ENCODE measurements around the gene SLC2A4RG. TPM values are rescaled to one million over a fixed set of nuclear protein-coding genes. Genes with fewer than 3 reads are reported as not detected.

Gene SLC2A4RG
- total RNA-seq, 2 experiments from 2014 or later = 38.5 to 39.8 TPM

GRCh38 chr20:63790572-63791168 lies 51.1 kb downstream of the SLC2A4RG start:
- CTCF ChIA-PET = interaction anchor here (0.9 kb wide), 1 partner anchor 74 kb away, joined by 4 read pairs; the partner anchor contains the start of gene TPD52L2
- H3K4me3 Mint-ChIP-seq = no peak overlapping the region
- no peaks in the 10 kb centered on the region for H3K4me1 Mint-ChIP-seq (ENCODE audit: low read depth)
- no peak for TF ChIP-seq CTCF (IDR thresholded peaks at IDR 0.05)
- no peaks in the 10 kb centered on the region for H3K36me3 Mint-ChIP-seq (ENCODE audit: low read depth)
- intact Hi-C loops (cut with micrococcal nuclease) = no loop called here
- POLR2A ChIA-PET = no interaction called here
- H3K9me3 Mint-ChIP-seq = no peaks in the 10 kb centered on the region
- DNase-seq (no peak), ATAC-seq (no peak)
- peaks cover 13% of the 10 kb centered on the region for H3K27me3 Mint-ChIP-seq
- no peak overlapping the region for H3K27ac Mint-ChIP-seq

GRCh38 chr20:63791497-63792156 lies 52.1 kb downstream of the SLC2A4RG start:
- Mint-ChIP-seq H3K27ac (no peak overlapping the region), H3K27me3 (peaks cover 13% of the 10 kb centered on the region), H3K4me3 (no peak overlapping the region), H3K36me3 (ENCODE audit: low read depth) (no peaks in the 10 kb centered on the region), H3K9me3 (no peaks in the 10 kb centered on the region), H3K4me1 (ENCODE audit: low read depth) (peaks cover 3% of the 10 kb centered on the region)
- intact Hi-C loops (cut with micrococcal nuclease) = no loop called here
- ATAC-seq (no peak), DNase-seq (no peak)
- CTCF ChIA-PET = no interaction called here
- POLR2A ChIA-PET = no interaction called here
- TF ChIP-seq CTCF (IDR thresholded peaks at IDR 0.05) = no peak

GRCh38 chr20:63792866-63793265 lies 53.3 kb downstream of the SLC2A4RG start:
- no peaks in the 10 kb centered on the region for H3K36me3 Mint-ChIP-seq (ENCODE audit: low read depth)
- H3K27ac Mint-ChIP-seq = no peak overlapping the region
- DNase-seq (no peak), ATAC-seq (no peak)
- no peak for TF ChIP-seq CTCF (IDR thresholded peaks at IDR 0.05)
- H3K4me3 Mint-ChIP-seq = no peak overlapping the region
- H3K9me3 Mint-ChIP-seq = no peaks in the 10 kb centered on the region
- intact Hi-C loops (cut with micrococcal nuclease) = no loop called here
- ChIA-PET POLR2A (no interaction called here), CTCF (interaction anchor here (1.1 kb wide), 1 partner anchor 255 kb away, joined by 3 read pairs; no protein-coding TSS in a partner anchor)
- H3K27me3 Mint-ChIP-seq = peaks cover 13% of the 10 kb centered on the region
- H3K4me1 Mint-ChIP-seq (ENCODE audit: low read depth) = peaks cover 3% of the 10 kb centered on the region

Other genes with a start within 250 kb of the SLC2A4RG start
- gene EEF1A2, start 240.7 kb upstream of the SLC2A4RG start, total RNA-seq = 1 to 10 TPM; 1.4 to 2.2 TPM
- 100 to 1,000 TPM; 193 to 226 TPM for gene PPDPF, start 219.0 kb upstream of the SLC2A4RG start, total RNA-seq
- gene PTK6, start 202.4 kb upstream of the SLC2A4RG start, total RNA-seq = under 1 TPM in 1 of 2 experiments, not detected in 1; 0.18 TPM
- not detected for gene SRMS, start 192.0 kb upstream of the SLC2A4RG start, total RNA-seq
- gene FNDC11, start 185.6 kb upstream of the SLC2A4RG start, total RNA-seq = under 1 TPM; 0.23 to 0.27 TPM
- 10 to 100 TPM; 14.3 to 17.6 TPM for gene HELZ2, start 165.5 kb upstream of the SLC2A4RG start, total RNA-seq
- gene GMEB2, start 112.7 kb upstream of the SLC2A4RG start, total RNA-seq = 10 to 100 TPM; 16.2 to 16.3 TPM
- 10 to 100 TPM; 17.8 to 18.4 TPM for gene STMN3, start 86.4 kb upstream of the SLC2A4RG start, total RNA-seq
- 10 to 100 TPM; 37.4 to 39.1 TPM for gene RTEL1, start 81.5 kb upstream of the SLC2A4RG start, total RNA-seq
- gene TNFRSF6B, start 43.1 kb upstream of the SLC2A4RG start, total RNA-seq = not detected
- 10 to 100 TPM; 41.7 to 44.2 TPM for gene ARFRP1, start 31.8 kb upstream of the SLC2A4RG start, total RNA-seq
- 10 to 100 TPM; 22.4 to 22.5 TPM for gene ZGPAT, start 31.7 kb upstream of the SLC2A4RG start, total RNA-seq
- gene LIME1, start 3.1 kb upstream of the SLC2A4RG start, total RNA-seq = 10 to 100 TPM; 15.5 to 16.8 TPM
- gene ZBTB46, start 91.5 kb downstream of the SLC2A4RG start, total RNA-seq = under 1 TPM; 0.31 to 0.38 TPM
- gene ABHD16B, start 121.7 kb downstream of the SLC2A4RG start, total RNA-seq = not detected
- 10 to 100 TPM; 43.1 to 44.6 TPM for gene TPD52L2, start 125.5 kb downstream of the SLC2A4RG start, total RNA-seq
- 10 to 100 TPM; 32.2 to 32.5 TPM for gene DNAJC5, start 155.3 kb downstream of the SLC2A4RG start, total RNA-seq
- 10 to 100 TPM; 31.5 to 32.6 TPM for gene UCKL1, start 216.6 kb downstream of the SLC2A4RG start, total RNA-seq
- gene ZNF512B, start 230.2 kb downstream of the SLC2A4RG start, total RNA-seq = 1 to 10 TPM; 7.5 to 8.6 TPM
- gene SAMD10, start 239.9 kb downstream of the SLC2A4RG start, total RNA-seq = 10 to 100 TPM; 17.4 to 17.5 TPM
- gene PRPF6, start 241.4 kb downstream of the SLC2A4RG start, total RNA-seq = 10 to 100 TPM; 53.0 to 55.5 TPM

Data from activated CD8-positive, alpha-beta T cell treated with anti-CD3 and anti-CD28 coated beads for 36 hours (primary cell).